IMR-90 (cell line): ENCODE data around the gene TBL3. TPM values are rescaled to one million over a fixed set of nuclear protein-coding genes. Genes with fewer than 3 reads are reported as not detected.

Source experiments
- ATAC-seq: fragments of 200-7000 bp; cut with Tn5 transposase; 2 replicates; pipeline ENCODE4 v1.9.1; 2020; ENCODE audit warnings: low read depth, mild to moderate bottlenecking, moderate library complexity
- BruUV-seq: library from RNA; stranded (reverse); fragments of 400-500 nt; replicated peaks from 2 replicates; lab custom pipeline; 2021; lab: Mats Ljungman, UMichigan
- CTCF ChIA-PET: fragments of 300-600 bp; formaldehyde crosslinking; extraction: SDS; loops from one replicate; lab custom pipeline; 2021; ENCODE audit warnings: antibody characterized with exemption; lab: Yijun Ruan, JAX
- POLR2A ChIA-PET: fragments of 300-600 bp; sonication (Branson Sonifier 250); formaldehyde crosslinking; loops from one replicate; lab custom pipeline; 2022; ENCODE audit warnings: antibody characterized with exemption; ENCODE audit not compliant: unreplicated experiment; lab: Charles Lee
- DNase-seq: peaks from one replicate; pipeline ENCODE4 v3.0.0; 2013
- H2AFZ ChIP-seq: replicated peaks from 2 replicates; pipeline ENCODE3; 2013; ENCODE audit warnings: low read length, mild to moderate bottlenecking; ENCODE audit not compliant: poor library complexity
- H2AK5ac ChIP-seq: 2 replicates; pipeline ENCODE4 v1.6.1; 2013; ENCODE audit warnings: low read depth, low read length, inconsistent platforms
- H2AK9ac ChIP-seq: replicated peaks from 2 replicates; pipeline ENCODE3; 2013; ENCODE audit warnings: mild to moderate bottlenecking, low read depth, low read length, moderate library complexity; ENCODE audit not compliant: poor library complexity
- H2BK120ac ChIP-seq: 2 replicates; pipeline ENCODE4 v1.6.1; 2013; ENCODE audit warnings: low read depth, low read length, inconsistent platforms
- H2BK15ac ChIP-seq: 3 replicates; pipeline ENCODE4 v1.6.1; 2013; ENCODE audit warnings: low read depth, low read length, inconsistent platforms
- H2BK20ac ChIP-seq: 2 replicates; pipeline ENCODE4 v1.6.1; 2013; ENCODE audit warnings: low read depth, mild to moderate bottlenecking, inconsistent platforms, low read length, moderate library complexity
- H2BK5ac ChIP-seq: 2 replicates; pipeline ENCODE4 v1.6.1; 2013; ENCODE audit warnings: mild to moderate bottlenecking, low read depth, low read length, inconsistent platforms; ENCODE audit not compliant: poor library complexity, severe bottlenecking
- H3K14ac ChIP-seq: replicated peaks from 2 replicates; pipeline ENCODE4 v1.6.1; 2013; ENCODE audit warnings: low read depth, low read length, inconsistent platforms
- H3K18ac ChIP-seq: 2 replicates; pipeline ENCODE4 v1.6.1; 2013; ENCODE audit warnings: low read depth, low read length, control low read depth
- H3K23ac ChIP-seq: 2 replicates; pipeline ENCODE4 v1.6.1; 2013; ENCODE audit warnings: low read depth, low read length, inconsistent platforms
- H3K27ac ChIP-seq: 2 replicates; pipeline ENCODE4 v1.5.1; 2013; ENCODE audit warnings: mild to moderate bottlenecking, control low read depth, low read length; ENCODE audit not compliant: insufficient read depth
- H3K27me3 ChIP-seq: 2 replicates; pipeline ENCODE4 v1.6.1; 2013; ENCODE audit warnings: low read length; ENCODE audit not compliant: control insufficient read depth, insufficient read depth
- H3K36me3 ChIP-seq: 2 replicates; pipeline ENCODE4 v1.6.1; 2013; ENCODE audit warnings: low read length, mixed read lengths; ENCODE audit not compliant: control insufficient read depth, insufficient read depth
- H3K4ac ChIP-seq: 2 replicates; pipeline ENCODE4 v1.6.1; 2013; ENCODE audit warnings: low read depth, low read length, inconsistent platforms
- H3K4me1 ChIP-seq: 2 replicates; pipeline ENCODE4 v1.6.1; 2013; ENCODE audit warnings: low read length, mixed read lengths; ENCODE audit not compliant: control insufficient read depth, insufficient read depth
- H3K4me2 ChIP-seq: 2 replicates; pipeline ENCODE4 v1.6.1; 2013; ENCODE audit warnings: low read depth, mild to moderate bottlenecking, control low read depth, low read length, moderate library complexity
- H3K4me3 ChIP-seq: 2 replicates; pipeline ENCODE4 v1.5.1; 2013; ENCODE audit warnings: low read depth, mild to moderate bottlenecking, control low read depth, low read length, moderate library complexity; ENCODE audit not compliant: insufficient read depth
- H3K56ac ChIP-seq: 2 replicates; pipeline ENCODE4 v1.6.1; 2013; ENCODE audit warnings: low read length, inconsistent platforms; ENCODE audit not compliant: insufficient read depth; ENCODE audit errors: extremely low read depth
- H3K79me1 ChIP-seq, 2 experiments: 2 replicates each; pipeline ENCODE4 v1.6.1; 2013; ENCODE audit warnings: low read length in 2 of 2, inconsistent platforms in 1 of 2, low read depth in 1 of 2
- H3K9ac ChIP-seq: 2 replicates; pipeline ENCODE4 v1.6.1; 2013; ENCODE audit warnings: low read depth, low read length, control low read depth
- H3K9me1 ChIP-seq: 2 replicates; pipeline ENCODE4 v1.6.1; 2013; ENCODE audit warnings: low read length, inconsistent platforms; ENCODE audit not compliant: insufficient read depth
- H3K9me3 ChIP-seq: 2 replicates; pipeline ENCODE4 v1.6.1; 2013; ENCODE audit warnings: low read length; ENCODE audit not compliant: control insufficient read depth, insufficient read depth
- H4K20me1 ChIP-seq: 2 replicates; pipeline ENCODE4 v1.6.1; 2013; ENCODE audit warnings: low read length, inconsistent platforms; ENCODE audit not compliant: insufficient read depth
- H4K5ac ChIP-seq: 2 replicates; pipeline ENCODE4 v1.6.1; 2013; ENCODE audit warnings: mild to moderate bottlenecking, low read depth, low read length, control low read depth
- H4K8ac ChIP-seq, 2 experiments: 2 replicates each; pipeline ENCODE4 v1.6.1; 2013; ENCODE audit warnings: low read depth in 2 of 2, low read length in 2 of 2, control low read depth in 1 of 2, inconsistent platforms in 1 of 2
- H4K91ac ChIP-seq: 2 replicates; pipeline ENCODE4 v1.6.1; 2013; ENCODE audit warnings: low read depth, low read length, inconsistent platforms; ENCODE audit not compliant: insufficient read depth
- BHLHE40 ChIP-seq: fragments of 150-350 bp; IDR thresholded peaks from 2 replicates; pipeline ENCODE4 v1.6.1; 2016; ENCODE audit warnings: mild to moderate bottlenecking, low read depth, low read length
- CEBPB ChIP-seq: IDR thresholded peaks from 2 replicates; pipeline ENCODE4 v1.6.1; 2012; ENCODE audit warnings: low read depth, low read length, improper control_type of control experiment
- CHD1 ChIP-seq: IDR thresholded peaks from 2 replicates; pipeline ENCODE4 v1.6.1; 2012; ENCODE audit warnings: low read depth, low read length, improper control_type of control experiment
- CTCF ChIP-seq: conservative IDR thresholded peaks from 2 replicates; pipeline ENCODE4 v1.5.1; 2012; ENCODE audit warnings: mild to moderate bottlenecking, low read depth, low read length, improper control_type of control experiment
- ELK1 ChIP-seq: fragments of 150-350 bp; IDR thresholded peaks from 2 replicates; pipeline ENCODE4 v1.6.1; 2016; ENCODE audit warnings: low read depth, mild to moderate bottlenecking, low read length, moderate library complexity, borderline replicate concordance
- FOS ChIP-seq: fragments of 150-350 bp; IDR thresholded peaks from 2 replicates; pipeline ENCODE4 v1.6.1; 2016; ENCODE audit warnings: low read depth, low read length
- MAZ ChIP-seq: IDR thresholded peaks from 2 replicates; pipeline ENCODE4 v1.6.1; 2012; ENCODE audit warnings: low read depth, mild to moderate bottlenecking, low read length, improper control_type of control experiment, moderate library complexity, borderline replicate concordance
- MXI1 ChIP-seq: IDR thresholded peaks from 2 replicates; pipeline ENCODE4 v1.6.1; 2012; ENCODE audit warnings: low read depth, mild to moderate bottlenecking, low read length, moderate library complexity, borderline replicate concordance
- NFE2L2 ChIP-seq: fragments of 150-350 bp; IDR thresholded peaks from 2 replicates; pipeline ENCODE4 v1.6.1; 2016; ENCODE audit warnings: low read depth, mild to moderate bottlenecking, low read length
- POLR2A ChIP-seq: IDR thresholded peaks from 2 replicates; pipeline ENCODE4 v1.6.1; 2012; ENCODE audit warnings: mild to moderate bottlenecking, low read depth, low read length
- RAD21 ChIP-seq: IDR thresholded peaks from 2 replicates; pipeline ENCODE4 v1.6.1; 2012; ENCODE audit warnings: low read length, improper control_type of control experiment
- RCOR1 ChIP-seq: IDR thresholded peaks from 2 replicates; pipeline ENCODE4 v1.6.1; 2012; ENCODE audit warnings: mild to moderate bottlenecking, low read length, improper control_type of control experiment; ENCODE audit not compliant: insufficient replicate concordance
- RFX5 ChIP-seq: IDR thresholded peaks from 2 replicates; pipeline ENCODE4 v1.8.0; 2012; ENCODE audit warnings: low read depth, mild to moderate bottlenecking, low read length, moderate library complexity
- SMC3 ChIP-seq: fragments of 150-350 bp; IDR thresholded peaks from 2 replicates; pipeline ENCODE4 v1.6.1; 2016; ENCODE audit warnings: low read depth, mild to moderate bottlenecking, antibody characterized with exemption, low read length, moderate library complexity
- USF2 ChIP-seq: fragments of 150-350 bp; IDR thresholded peaks from 2 replicates; pipeline ENCODE4 v1.6.1; 2017; ENCODE audit warnings: mild to moderate bottlenecking, antibody characterized with exemption, low read length, low read depth
- WGBS, 2 experiments: methylation state at CpG; one replicate each; pipeline versions ENCODE4 v1.1.5 to v1.1.7; 2013; ENCODE audit warnings: missing lambda C conversion rate in 2 of 2; ENCODE audit not compliant: insufficient read length in 1 of 2; ENCODE audit errors: extremely low coverage in 2 of 2; 5-methylcytosine and 5-hydroxymethylcytosine counted together
- dilution Hi-C: fragments of 300-500 bp; cut with HindIII; formaldehyde crosslinking; loops from one replicate; pipeline ENCODE4 v1.14.3; 2018; ENCODE audit warnings: low sequenced_read_pairs; ENCODE audit not compliant: unreplicated experiment
- in situ Hi-C: fragments of 300-500 bp; cut with MboI; formaldehyde crosslinking; loops from 3 replicates; pipeline ENCODE4 v1.14.3; 2019; ENCODE audit warnings: low sequenced_read_pairs, inconsistent platforms, mixed read lengths
- intact Hi-C: fragments of 100-400 bp; cut with micrococcal nuclease; formaldehyde crosslinking; loops from 2 replicates; pipeline ENCODE4 v1.10.0; 2022
- polyA plus RNA-seq, 3 experiments: library from polyadenylated mRNA; depleted of rRNA; stranded (reverse); fragments of >200 nt; gene quantifications; 2 replicates each; pipeline ENCODE4 v1.2.3, GENCODE V29; 2012; ENCODE audit warnings: low replicate concordance in 1 of 3
- total RNA-seq: library from RNA; depleted of rRNA; stranded (reverse); fragments of >200 nt; gene quantifications from 2 replicates; pipeline ENCODE4 v1.2.3, GENCODE V29; 2012

TBL3 gene
- total and polyA plus RNA-seq, 2 of the 4 experiments (the other 2 are of a cell fraction) = 38.5 to 60.8 TPM

GRCh38 chr16:1965396-1966001 is 6.4 kb upstream of the TBL3 start:
- H4K5ac ChIP-seq = peak overlapping the region; percentile 28
- peaks cover 41% of the 10 kb centered on the region for H4K20me1 ChIP-seq
- 26% methylated on average over 14 of the region's 24 CpGs; no CpG with 5 or more reads in 1 of the 2 experiments for WGBS, 2 experiments
- dilution Hi-C loops (no loop called here), intact Hi-C loops (no loop called here), in situ Hi-C loops (no loop called here)
- H3K18ac ChIP-seq = no peak overlapping the region
- H3K79me1 ChIP-seq = peaks cover 4 to 47% of the 10 kb centered on the region in 2 experiments
- no peak overlapping the region for H2BK120ac ChIP-seq
- peak overlapping the region; percentile 73 to 90; a peak in 2 of 4 replicates for H4K8ac ChIP-seq
- H2AK5ac ChIP-seq = peak overlapping the region; percentile 91
- H3K14ac ChIP-seq = peak overlapping the region; percentile 99
- ATAC-seq (no peak), DNase-seq (no peak)
- H3K56ac ChIP-seq = peak overlapping the region; percentile 65; the same call in 1 of the 2 replicates
- peak overlapping the region; percentile 93 for H3K9ac ChIP-seq
- no peaks in the 10 kb centered on the region for H3K27me3 ChIP-seq
- H3K9me3 ChIP-seq = no peaks in the 10 kb centered on the region
- ChIA-PET CTCF (interaction anchor here (1.0 kb wide), 1 partner anchor 175 kb away, joined by 3 read pairs; no protein-coding TSS in a partner anchor), POLR2A (interaction anchor here (0.6 to 1.0 kb wide), 3 partner anchors 13 to 82 kb away, joined by 3 to 5 read pairs (median 3); no protein-coding TSS in a partner anchor)
- H2BK5ac ChIP-seq = peak overlapping the region; percentile 78
- H2AK9ac ChIP-seq = peak overlapping the region; percentile 95
- H3K4me3 ChIP-seq = peak overlapping the region; percentile 87
- H3K4me1 ChIP-seq = peaks cover 12% of the 10 kb centered on the region
- H3K27ac ChIP-seq = peak overlapping the region; percentile 92
- peak overlapping the region; percentile 95 for H3K4ac ChIP-seq
- 0 out of 2 replicates have a peak, but pooled peaks cover 3% of the 10 kb centered on the region for H3K9me1 ChIP-seq
- no peak overlapping the region for H2BK15ac ChIP-seq
- H3K36me3 ChIP-seq = peaks cover 27% of the 10 kb centered on the region
- peak overlapping the region; percentile 100 for H3K4me2 ChIP-seq
- peak overlapping the region; percentile 95 for H2AFZ ChIP-seq
- BruUV-seq = no TSS peak
- peak overlapping the region; percentile 79 for H3K23ac ChIP-seq
- no peak overlapping the region for H2BK20ac ChIP-seq
- peak overlapping the region; percentile 31; the same call in 1 of the 2 replicates for H4K91ac ChIP-seq
- TF ChIP-seq SMC3 = no peak
- no peak for TF ChIP-seq RAD21
- no peak for TF ChIP-seq POLR2A
- no peak for TF ChIP-seq RFX5
- TF ChIP-seq RCOR1 = no peak
- TF ChIP-seq MAZ = no peak
- no peak for TF ChIP-seq CEBPB
- TF ChIP-seq MXI1 = no peak
- no peak for TF ChIP-seq USF2
- TF ChIP-seq CHD1 = no peak
- TF ChIP-seq ELK1 = no peak
- no peak for TF ChIP-seq CTCF
- TF ChIP-seq NFE2L2 = no peak
- TF ChIP-seq BHLHE40 = no peak
- TF ChIP-seq FOS = no peak
